Endothelial cell of umbilical vein (primary cell): ENCODE results near the gene FZD1. TPM values are rescaled to one million over a fixed set of nuclear protein-coding genes. Genes with fewer than 3 reads are reported as not detected.

Experiments used
- BruUV-seq: library from RNA; stranded (reverse); fragments of 400-500 nt; replicated peaks from 2 replicates; lab custom pipeline; 2021; lab: Mats Ljungman, UMichigan
- CTCF ChIA-PET: fragments of 300-600, 350-600 bp; sonication (Branson Sonifier 250); formaldehyde crosslinking; loops from one replicate; lab custom pipeline; 2021; ENCODE audit warnings: antibody characterized with exemption, inconsistent platforms; lab: Charles Lee
- POLR2A ChIA-PET: fragments of 300-600, 350-600 bp; sonication (Branson Sonifier 250); formaldehyde crosslinking; loops from one replicate; lab custom pipeline; 2021; ENCODE audit warnings: antibody characterized with exemption, inconsistent platforms; lab: Charles Lee
- DNase-seq: peaks from one replicate; pipeline ENCODE4 v3.0.0-alpha.2; 2011; ENCODE audit warnings: low read depth, low spot score
- FAIRE-seq: peaks from 2 replicates; lab custom pipeline; 2011; peaks lifted over from hg19 to GRCh38; lab: Jason Lieb, UNC
- H2AFZ ChIP-seq: 2 replicates; pipeline ENCODE4 v1.6.0; 2012; ENCODE audit warnings: low read depth, low read length, control low read depth, inconsistent platforms
- H3K27ac ChIP-seq: 2 replicates; pipeline ENCODE4 v1.5.1; 2011; ENCODE audit warnings: low read depth, mild to moderate bottlenecking, control low read depth, low read length, moderate library complexity; ENCODE audit not compliant: insufficient read depth
- H3K27me3 ChIP-seq, 2 experiments: 2 replicates each; pipeline versions ENCODE4 v1.6.0 to v1.6.1; 2011; ENCODE audit warnings: low read length in 2 of 2, mixed read lengths in 1 of 2; ENCODE audit not compliant: control insufficient read depth in 2 of 2, insufficient read depth in 2 of 2
- H3K36me3 ChIP-seq, 2 experiments: 2 replicates in 1 of 2; 3 replicates in 1 of 2; pipeline ENCODE4 v1.5.1; 2011; ENCODE audit warnings: low read length in 2 of 2, mild to moderate bottlenecking in 1 of 2, moderate library complexity in 1 of 2; ENCODE audit not compliant: control insufficient read depth in 2 of 2, insufficient read depth in 2 of 2; ENCODE audit errors: extremely low read depth in 1 of 2
- H3K4me1 ChIP-seq: 3 replicates; pipeline ENCODE4 v1.5.1; 2011; ENCODE audit warnings: mild to moderate bottlenecking, low read length; ENCODE audit not compliant: control insufficient read depth, insufficient read depth; ENCODE audit errors: extremely low read depth
- H3K4me2 ChIP-seq: 2 replicates; pipeline ENCODE4 v1.6.1; 2011; ENCODE audit warnings: low read length, control low read depth, mixed read lengths; ENCODE audit not compliant: insufficient read depth
- H3K4me3 ChIP-seq, 3 experiments: fragments of 200-600 bp in 1 of 3; sonication (generic), shearing (Covaris generic) in 1 of 3; replicated peaks in 1 of 3; 2 replicates each; pipeline ENCODE4 v1.5.1; 2011 to 2016; ENCODE audit warnings: control low read depth in 3 of 3, low read length in 3 of 3, mild to moderate bottlenecking in 2 of 3, inconsistent platforms in 1 of 3, low read depth in 1 of 3, moderate library complexity in 1 of 3; ENCODE audit not compliant: insufficient read depth in 1 of 3
- H3K79me2 ChIP-seq: 2 replicates; pipeline ENCODE4 v1.6.0; 2012; ENCODE audit warnings: low read length, inconsistent platforms; ENCODE audit not compliant: control insufficient read depth, insufficient read depth
- H3K9ac ChIP-seq: replicated peaks from 2 replicates; pipeline ENCODE3; 2011; ENCODE audit warnings: low read length, control low read depth; ENCODE audit not compliant: insufficient read depth; ENCODE audit errors: extremely low read depth
- H3K9me1 ChIP-seq: replicated peaks from 3 replicates; pipeline ENCODE4 v1.6.0; 2011; ENCODE audit warnings: mild to moderate bottlenecking, low read length; ENCODE audit not compliant: control insufficient read depth, insufficient read depth; ENCODE audit errors: extremely low read depth
- H3K9me3 ChIP-seq: replicated peaks from 2 replicates; pipeline ENCODE4 v1.5.1; 2012; ENCODE audit warnings: low read length, inconsistent platforms; ENCODE audit not compliant: control insufficient read depth, insufficient read depth
- H4K20me1 ChIP-seq: replicated peaks from 2 replicates; pipeline ENCODE3; 2011; ENCODE audit warnings: mild to moderate bottlenecking, low read length; ENCODE audit not compliant: control insufficient read depth, insufficient read depth; ENCODE audit errors: extremely low read depth
- EZH2 ChIP-seq: IDR thresholded peaks from 2 replicates; pipeline ENCODE4 v1.6.1; 2012; ENCODE audit warnings: borderline replicate concordance, low read depth, mild to moderate bottlenecking, moderate library complexity, low read length, inconsistent platforms; ENCODE audit not compliant: severe bottlenecking
- FOS ChIP-seq: IDR thresholded peaks from 2 replicates; pipeline ENCODE4 v1.6.1; 2011; ENCODE audit warnings: mild to moderate bottlenecking, low read length, moderate library complexity, borderline replicate concordance; ENCODE audit not compliant: insufficient read depth
- GATA2 ChIP-seq: IDR thresholded peaks from 2 replicates; pipeline ENCODE4 v1.7.0; 2011; ENCODE audit warnings: low read depth, mild to moderate bottlenecking, moderate library complexity, mixed read lengths, low read length; ENCODE audit not compliant: insufficient read length, insufficient read depth
- JUN ChIP-seq: IDR thresholded peaks from 2 replicates; pipeline ENCODE4 v1.6.1; 2011; ENCODE audit warnings: borderline replicate concordance, low read depth; ENCODE audit not compliant: insufficient read length, insufficient read depth
- MYC ChIP-seq: IDR thresholded peaks from one replicate; pipeline ENCODE4 v1.6.1; 2011; ENCODE audit warnings: mild to moderate bottlenecking, low read depth, low read length
- POLR2A ChIP-seq: IDR thresholded peaks from 2 replicates; pipeline ENCODE4 v1.6.1; 2012; ENCODE audit warnings: low read depth, mild to moderate bottlenecking, control low read depth, low read length
- POLR2AphosphoS5 ChIP-seq: IDR thresholded peaks from 2 replicates; pipeline ENCODE4 v1.6.1; 2012; ENCODE audit warnings: low read depth, mild to moderate bottlenecking, control low read depth, low read length, moderate library complexity; ENCODE audit not compliant: insufficient read depth
- dilution Hi-C: fragments of 300-500 bp; cut with MboI; formaldehyde crosslinking; loops from one replicate; pipeline ENCODE4 v1.15.0; 2019; ENCODE audit warnings: low sequenced_read_pairs; ENCODE audit not compliant: extremely low pct_ligation_motif_present
- intact Hi-C: fragments of 100-400 bp; cut with micrococcal nuclease; formaldehyde crosslinking; loops from one replicate; pipeline ENCODE4 v1.10.0; 2022
- polyA plus RNA-seq, 4 experiments: library from polyadenylated mRNA; depleted of rRNA in 3 of 4; stranded (reverse) in 3 of 4; unstranded in 1 of 4; fragments of >200 nt; gene quantifications; 2 replicates each; pipeline versions ENCODE4 v1.2.1 to v1.2.3, GENCODE V29; 2011 to 2012; ENCODE audit warnings: missing spikeins in 1 of 4
- total RNA-seq: library from RNA; stranded (reverse); gene quantifications from 2 replicates; pipeline ENCODE4 v1.2.3, GENCODE V29; 2021
- TF ChIP-seq, protein P1 (sequence below), 2 donors: IDR thresholded peaks; 1 replicate in 1 of 2; 2 replicates in 1 of 2; pipeline ENCODE4 v1.5.1; 2011; ENCODE audit warnings: low read length in 2 of 2, mild to moderate bottlenecking in 2 of 2, moderate library complexity in 2 of 2, control low read depth in 1 of 2, inconsistent platforms in 1 of 2, low read depth in 1 of 2; ENCODE audit not compliant: insufficient read depth in 1 of 2; ENCODE audit errors: extremely low read depth in 1 of 2
- TF ChIP-seq, protein P2 (sequence below): IDR thresholded peaks from 2 replicates; pipeline ENCODE4 v1.6.1; 2011; ENCODE audit not compliant: insufficient read depth, insufficient read length

Gene FZD1
- total and polyA plus RNA-seq, 2 donors (not counting 3 experiments of a cell fraction or from before 2014, with no cell fraction given) = 2.4 to 3.4 TPM

DNA sequence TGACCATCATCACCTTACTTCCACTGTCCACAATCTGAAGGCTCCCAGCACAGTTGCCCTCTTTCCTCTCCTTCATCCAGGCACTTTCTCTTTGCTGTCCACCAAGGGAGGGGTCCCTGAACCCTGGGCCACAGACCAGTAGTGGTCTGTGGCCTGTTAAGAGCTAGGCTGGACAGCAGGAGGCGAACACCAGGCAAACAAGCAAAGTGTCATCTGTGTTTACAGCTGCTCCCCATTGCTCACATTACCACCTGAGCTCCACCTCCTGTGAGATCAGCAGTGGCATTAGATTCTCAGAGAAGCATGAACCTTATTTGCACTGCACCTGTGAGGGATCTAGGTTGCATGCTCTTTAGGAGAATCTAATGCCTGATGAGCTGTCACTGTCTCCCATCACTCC is 27.7 kb downstream of the FZD1 start:
- ChIA-PET CTCF (interaction anchor here (1.4 kb wide), 1 partner anchor 15 kb away, joined by 3 read pairs; no protein-coding TSS in a partner anchor), POLR2A (no interaction called here)
- Histone ChIP-seq H3K4me3 (no peak overlapping the region), H3K4me1 (no peaks in the 10 kb centered on the region), H3K27ac (no peak overlapping the region), H3K4me2 (no peak overlapping the region), H3K9ac (no peak overlapping the region), H3K9me3 (no peaks in the 10 kb centered on the region), H4K20me1 (no peaks in the 10 kb centered on the region), H3K9me1 (no peaks in the 10 kb centered on the region), H2AFZ (no peak overlapping the region), H3K79me2 (no peaks in the 10 kb centered on the region), H3K27me3 (peaks cover 6 to 12% of the 10 kb centered on the region in 2 experiments), H3K36me3 (no peaks in the 10 kb centered on the region)
- no TSS peak for BruUV-seq
- FAIRE-seq (no peak), DNase-seq (no peak)
- intact Hi-C loops = no loop called here
- dilution Hi-C loops = no loop called here
- TF ChIP-seq, protein P1, sequence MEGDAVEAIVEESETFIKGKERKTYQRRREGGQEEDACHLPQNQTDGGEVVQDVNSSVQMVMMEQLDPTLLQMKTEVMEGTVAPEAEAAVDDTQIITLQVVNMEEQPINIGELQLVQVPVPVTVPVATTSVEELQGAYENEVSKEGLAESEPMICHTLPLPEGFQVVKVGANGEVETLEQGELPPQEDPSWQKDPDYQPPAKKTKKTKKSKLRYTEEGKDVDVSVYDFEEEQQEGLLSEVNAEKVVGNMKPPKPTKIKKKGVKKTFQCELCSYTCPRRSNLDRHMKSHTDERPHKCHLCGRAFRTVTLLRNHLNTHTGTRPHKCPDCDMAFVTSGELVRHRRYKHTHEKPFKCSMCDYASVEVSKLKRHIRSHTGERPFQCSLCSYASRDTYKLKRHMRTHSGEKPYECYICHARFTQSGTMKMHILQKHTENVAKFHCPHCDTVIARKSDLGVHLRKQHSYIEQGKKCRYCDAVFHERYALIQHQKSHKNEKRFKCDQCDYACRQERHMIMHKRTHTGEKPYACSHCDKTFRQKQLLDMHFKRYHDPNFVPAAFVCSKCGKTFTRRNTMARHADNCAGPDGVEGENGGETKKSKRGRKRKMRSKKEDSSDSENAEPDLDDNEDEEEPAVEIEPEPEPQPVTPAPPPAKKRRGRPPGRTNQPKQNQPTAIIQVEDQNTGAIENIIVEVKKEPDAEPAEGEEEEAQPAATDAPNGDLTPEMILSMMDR (IDR thresholded peaks at IDR 0.05; ENCODE audit: extremely low read depth in 1 of 2, insufficient read depth in 1 of 2, low read depth in 1 of 2, low read length in 2 of 2) = no peak
- no peak for TF ChIP-seq FOS
- TF ChIP-seq EZH2 = no peak
- no peak for TF ChIP-seq POLR2AphosphoS5
- no peak for TF ChIP-seq JUN
- TF ChIP-seq, protein P2, sequence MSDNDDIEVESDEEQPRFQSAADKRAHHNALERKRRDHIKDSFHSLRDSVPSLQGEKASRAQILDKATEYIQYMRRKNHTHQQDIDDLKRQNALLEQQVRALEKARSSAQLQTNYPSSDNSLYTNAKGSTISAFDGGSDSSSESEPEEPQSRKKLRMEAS = no peak
- no peak for TF ChIP-seq POLR2A
- no peak for TF ChIP-seq GATA2
- no peak for TF ChIP-seq MYC
